ENCODE measurements around the gene TNFRSF12A. TPM values are rescaled to one million over a fixed set of nuclear protein-coding genes. Genes with fewer than 3 reads are reported as not detected.

The TNFRSF12A gene
- polyA plus RNA-seq, 1 donor (not counting 4 experiments of a cell fraction or from before 2014, with no cell fraction given), result 147 TPM

DNA sequence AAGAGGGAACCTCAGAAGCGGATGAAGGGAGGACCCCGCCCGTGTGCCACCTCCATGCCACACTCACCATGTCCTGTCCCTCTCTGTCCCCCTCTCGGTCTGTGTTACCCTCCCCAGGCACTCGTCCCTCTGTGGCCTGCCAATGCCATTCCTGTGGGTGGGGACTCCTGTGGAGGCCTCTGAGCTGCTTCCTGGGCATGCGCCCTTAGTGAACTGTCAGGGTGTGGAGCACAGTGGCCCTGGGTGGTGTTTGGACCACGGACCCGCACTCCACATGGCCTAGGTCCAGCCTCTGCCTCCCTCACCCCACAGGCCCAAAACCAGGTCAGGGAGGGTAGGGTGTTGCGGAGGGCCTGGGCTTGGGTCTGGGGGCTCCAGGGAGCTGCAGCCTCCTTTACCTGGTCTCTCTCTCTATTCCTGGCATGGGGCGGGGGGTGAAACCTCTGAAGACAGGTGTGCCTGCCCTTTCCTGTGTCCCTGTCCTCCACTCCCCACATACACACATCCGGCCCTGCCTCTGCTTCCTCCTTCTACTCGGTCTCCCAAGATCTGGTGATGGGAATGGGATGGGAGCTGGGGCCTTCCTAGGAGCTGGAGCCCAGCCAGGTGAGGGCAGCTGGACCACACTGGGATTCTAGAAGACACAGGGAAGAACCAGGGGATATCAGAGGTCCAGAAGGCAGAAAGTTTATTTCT is 28.5 kb upstream of the TNFRSF12A start:
- H3K9ac ChIP-seq (ENCODE audit: control insufficient read depth, extremely low read depth, insufficient read depth, low read length), result no peak overlapping the region
- no peak overlapping the region for H3K27ac ChIP-seq (ENCODE audit: control insufficient read depth, insufficient read depth, low read length)
- H3K9me3 ChIP-seq (ENCODE audit: control insufficient read depth, low read depth, low read length), result no peaks in the 10 kb centered on the region
- FAIRE-seq (peak; percentile 48), DNase-seq (ENCODE audit: low read depth, low spot score) (no peak)
- no peaks in the 10 kb centered on the region for H3K27me3 ChIP-seq (ENCODE audit: control insufficient read depth, extremely low read depth, insufficient read depth, low read length)
- H4K20me1 ChIP-seq (ENCODE audit: control insufficient read depth, extremely low read depth, insufficient read depth, low read length), result no peaks in the 10 kb centered on the region
- no peaks in the 10 kb centered on the region for H3K9me1 ChIP-seq (ENCODE audit: control insufficient read depth, extremely low read depth, insufficient read depth, low read length)
- no peak overlapping the region for H3K4me3 ChIP-seq (ENCODE audit: control insufficient read depth in 2 of 3, extremely low read depth in 1 of 3, insufficient read depth in 2 of 3, low read depth in 1 of 3, low read length in 3 of 3)
- TF ChIP-seq, protein P1, sequence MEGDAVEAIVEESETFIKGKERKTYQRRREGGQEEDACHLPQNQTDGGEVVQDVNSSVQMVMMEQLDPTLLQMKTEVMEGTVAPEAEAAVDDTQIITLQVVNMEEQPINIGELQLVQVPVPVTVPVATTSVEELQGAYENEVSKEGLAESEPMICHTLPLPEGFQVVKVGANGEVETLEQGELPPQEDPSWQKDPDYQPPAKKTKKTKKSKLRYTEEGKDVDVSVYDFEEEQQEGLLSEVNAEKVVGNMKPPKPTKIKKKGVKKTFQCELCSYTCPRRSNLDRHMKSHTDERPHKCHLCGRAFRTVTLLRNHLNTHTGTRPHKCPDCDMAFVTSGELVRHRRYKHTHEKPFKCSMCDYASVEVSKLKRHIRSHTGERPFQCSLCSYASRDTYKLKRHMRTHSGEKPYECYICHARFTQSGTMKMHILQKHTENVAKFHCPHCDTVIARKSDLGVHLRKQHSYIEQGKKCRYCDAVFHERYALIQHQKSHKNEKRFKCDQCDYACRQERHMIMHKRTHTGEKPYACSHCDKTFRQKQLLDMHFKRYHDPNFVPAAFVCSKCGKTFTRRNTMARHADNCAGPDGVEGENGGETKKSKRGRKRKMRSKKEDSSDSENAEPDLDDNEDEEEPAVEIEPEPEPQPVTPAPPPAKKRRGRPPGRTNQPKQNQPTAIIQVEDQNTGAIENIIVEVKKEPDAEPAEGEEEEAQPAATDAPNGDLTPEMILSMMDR (optimal IDR thresholded peaks at IDR 0.05 in 1 of 3, IDR thresholded peaks at IDR 0.05 in 1 of 3, conservative IDR thresholded peaks at IDR 0.05 in 1 of 3; ENCODE audit: extremely low read depth in 1 of 3, insufficient read depth in 2 of 3, low read length in 3 of 3), result no peak
- TF ChIP-seq EZH2 (IDR thresholded peaks at IDR 0.05; ENCODE audit: low read length), result no peak
- H3K4me2 ChIP-seq (ENCODE audit: control insufficient read depth, extremely low read depth, insufficient read depth, low read depth, low read length), result no peak overlapping the region
- no peaks in the 10 kb centered on the region for H3K79me2 ChIP-seq (ENCODE audit: control insufficient read depth, insufficient read depth, low read length)
- no peak overlapping the region for H2AFZ ChIP-seq (ENCODE audit: control insufficient read depth, low read length)
- dilution Hi-C loops (cut with MboI; ENCODE audit: extremely low pct_ligation_motif_present, low sequenced_read_pairs), result no loop called here
- H3K4me1 ChIP-seq (ENCODE audit: control insufficient read depth, extremely low read depth, insufficient read depth, low read length), result peaks cover 49% of the 10 kb centered on the region
- no peaks in the 10 kb centered on the region for H3K36me3 ChIP-seq (ENCODE audit: control insufficient read depth in 2 of 2, extremely low read depth in 1 of 2, insufficient read depth in 2 of 2, low read length in 2 of 2)

DNA sequence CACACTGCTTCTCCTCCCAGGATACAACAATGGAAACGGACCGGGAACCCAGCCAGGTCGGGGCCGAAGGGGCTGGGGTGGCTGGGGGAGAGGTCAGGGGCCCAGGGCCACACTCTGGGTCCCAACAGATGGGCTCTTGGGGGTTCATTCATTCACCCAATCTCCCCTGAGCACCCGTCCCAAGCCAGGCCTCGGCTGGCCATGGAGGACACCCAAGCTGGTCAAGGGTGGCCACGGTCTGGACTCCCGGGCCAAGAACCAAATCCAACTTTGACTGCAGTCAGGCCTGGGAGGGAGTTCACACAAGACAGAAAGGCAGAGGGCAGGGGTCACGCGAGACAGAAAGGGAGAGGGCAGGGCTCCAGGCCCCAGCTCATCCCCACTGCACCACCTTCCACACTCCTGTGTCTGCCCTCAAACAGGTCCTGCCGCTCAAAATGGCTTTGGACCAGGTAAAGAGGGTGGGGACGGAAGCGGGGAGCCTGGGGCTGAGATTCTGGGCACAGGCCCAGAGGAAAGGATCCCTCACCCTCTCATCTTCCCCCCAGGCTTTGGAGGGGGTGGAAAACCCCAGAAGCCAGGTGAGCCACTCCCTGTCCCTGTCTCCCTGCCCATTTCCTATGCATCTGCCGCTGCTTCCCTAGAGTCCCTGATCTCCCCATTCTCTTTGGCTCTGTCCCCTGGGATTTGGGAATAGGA is 27.6 kb upstream of the TNFRSF12A start:
- dilution Hi-C loops (cut with MboI; ENCODE audit: extremely low pct_ligation_motif_present, low sequenced_read_pairs), result no loop called here

More for the DNA sequence above, 27.6 kb upstream of the TNFRSF12A start:
- DNase-seq (ENCODE audit: low read depth, low spot score) (no peak), FAIRE-seq (peak; percentile 89)
- Histone ChIP-seq H3K9me1 (ENCODE audit: control insufficient read depth, extremely low read depth, insufficient read depth, low read length) (no peaks in the 10 kb centered on the region), H3K36me3 (ENCODE audit: control insufficient read depth in 2 of 2, extremely low read depth in 1 of 2, insufficient read depth in 2 of 2, low read length in 2 of 2) (no peaks in the 10 kb centered on the region), H3K27me3 (ENCODE audit: control insufficient read depth, extremely low read depth, insufficient read depth, low read length) (no peaks in the 10 kb centered on the region), H3K4me2 (ENCODE audit: control insufficient read depth, extremely low read depth, insufficient read depth, low read depth, low read length) (peak overlapping the region; percentile 73), H3K79me2 (ENCODE audit: control insufficient read depth, insufficient read depth, low read length) (no peaks in the 10 kb centered on the region), H4K20me1 (ENCODE audit: control insufficient read depth, extremely low read depth, insufficient read depth, low read length) (no peaks in the 10 kb centered on the region), H3K9me3 (ENCODE audit: control insufficient read depth, low read depth, low read length) (no peaks in the 10 kb centered on the region), H3K4me3 (ENCODE audit: control insufficient read depth in 2 of 3, extremely low read depth in 1 of 3, insufficient read depth in 2 of 3, low read depth in 1 of 3, low read length in 3 of 3) (peak overlapping the region in 1 of 3 experiments; percentile 38), H3K27ac (ENCODE audit: control insufficient read depth, insufficient read depth, low read length) (peak overlapping the region; percentile 73), H3K4me1 (ENCODE audit: control insufficient read depth, extremely low read depth, insufficient read depth, low read length) (peaks cover 49% of the 10 kb centered on the region), H2AFZ (ENCODE audit: control insufficient read depth, low read length) (peak overlapping the region; percentile 30), H3K9ac (ENCODE audit: control insufficient read depth, extremely low read depth, insufficient read depth, low read length) (peak overlapping the region; percentile 22)
- TF ChIP-seq EZH2 (IDR thresholded peaks at IDR 0.05; ENCODE audit: low read length), result no peak
- TF ChIP-seq, protein P1 (optimal IDR thresholded peaks at IDR 0.05 in 1 of 3, IDR thresholded peaks at IDR 0.05 in 1 of 3, conservative IDR thresholded peaks at IDR 0.05 in 1 of 3; ENCODE audit: extremely low read depth in 1 of 3, insufficient read depth in 2 of 3, low read length in 3 of 3), result no peak
